Embryonic facial prominence (tissue), 1 donor: Measurements from ENCODE around the gene LIMCH1.
"Not testable (repeated sequence)": the region's sequence is repeated elsewhere in the genome, so short reads cannot be mapped to it uniquely, and the experiment has no call there.

Experiments used
- DNase-seq: peaks from one replicate; pipeline ENCODE4 v3.0.0-alpha.2; 2016; ENCODE audit errors: extremely low spot score

Gene LIMCH1

DNA sequence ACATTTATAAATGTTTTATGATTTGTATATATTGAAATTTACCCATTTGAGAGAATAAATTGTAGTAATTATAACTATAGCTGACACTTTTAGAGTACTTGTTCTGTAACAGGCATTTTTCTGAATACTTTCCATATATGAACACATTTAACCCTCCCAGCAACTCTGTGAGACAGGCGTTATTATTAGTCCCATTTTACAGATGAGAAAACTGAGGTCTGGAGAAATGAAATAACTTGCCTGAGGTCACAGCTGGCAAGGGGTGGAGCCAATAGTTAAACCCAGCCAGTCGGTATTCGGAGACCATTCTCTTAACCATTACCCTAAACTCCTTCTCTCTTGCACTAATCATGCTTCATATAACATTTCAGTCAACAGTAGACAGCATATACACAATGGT is 72.5 kb downstream of the LIMCH1 start:
- DNase-seq, result no peak

DNA sequence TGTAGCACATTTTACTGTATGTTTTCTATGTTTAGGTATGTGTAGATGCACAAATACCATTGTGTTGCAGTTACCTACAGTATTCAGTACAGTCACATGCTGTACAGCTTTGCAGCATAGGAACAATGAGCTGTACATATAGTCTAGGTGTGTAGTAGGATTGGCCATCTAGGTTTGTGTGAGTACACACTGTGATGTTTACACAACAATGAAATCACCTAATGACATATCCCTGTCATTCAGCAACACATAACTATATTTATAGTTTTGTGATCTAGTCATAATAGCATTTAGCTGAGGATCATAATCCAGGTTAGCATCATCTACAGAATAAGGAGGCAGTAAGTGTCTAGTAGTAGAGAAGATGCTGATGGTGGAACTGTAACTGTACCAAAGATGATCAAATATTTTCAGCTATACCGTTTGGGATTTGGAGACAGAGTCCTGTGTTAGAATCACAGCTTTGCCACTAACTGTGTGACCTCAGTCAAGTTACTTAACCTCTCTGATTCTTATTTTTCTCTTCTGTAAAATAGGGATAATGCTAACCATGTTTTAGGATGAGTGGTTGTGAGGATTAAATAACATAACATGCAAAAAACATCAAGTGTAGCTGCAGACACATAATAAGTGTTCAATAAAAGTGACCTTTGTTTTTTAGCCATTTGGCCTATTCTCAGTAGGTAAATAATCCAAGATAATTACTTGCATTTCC is 73.3 kb downstream of the LIMCH1 start:
- DNase-seq, result no peak

DNA sequence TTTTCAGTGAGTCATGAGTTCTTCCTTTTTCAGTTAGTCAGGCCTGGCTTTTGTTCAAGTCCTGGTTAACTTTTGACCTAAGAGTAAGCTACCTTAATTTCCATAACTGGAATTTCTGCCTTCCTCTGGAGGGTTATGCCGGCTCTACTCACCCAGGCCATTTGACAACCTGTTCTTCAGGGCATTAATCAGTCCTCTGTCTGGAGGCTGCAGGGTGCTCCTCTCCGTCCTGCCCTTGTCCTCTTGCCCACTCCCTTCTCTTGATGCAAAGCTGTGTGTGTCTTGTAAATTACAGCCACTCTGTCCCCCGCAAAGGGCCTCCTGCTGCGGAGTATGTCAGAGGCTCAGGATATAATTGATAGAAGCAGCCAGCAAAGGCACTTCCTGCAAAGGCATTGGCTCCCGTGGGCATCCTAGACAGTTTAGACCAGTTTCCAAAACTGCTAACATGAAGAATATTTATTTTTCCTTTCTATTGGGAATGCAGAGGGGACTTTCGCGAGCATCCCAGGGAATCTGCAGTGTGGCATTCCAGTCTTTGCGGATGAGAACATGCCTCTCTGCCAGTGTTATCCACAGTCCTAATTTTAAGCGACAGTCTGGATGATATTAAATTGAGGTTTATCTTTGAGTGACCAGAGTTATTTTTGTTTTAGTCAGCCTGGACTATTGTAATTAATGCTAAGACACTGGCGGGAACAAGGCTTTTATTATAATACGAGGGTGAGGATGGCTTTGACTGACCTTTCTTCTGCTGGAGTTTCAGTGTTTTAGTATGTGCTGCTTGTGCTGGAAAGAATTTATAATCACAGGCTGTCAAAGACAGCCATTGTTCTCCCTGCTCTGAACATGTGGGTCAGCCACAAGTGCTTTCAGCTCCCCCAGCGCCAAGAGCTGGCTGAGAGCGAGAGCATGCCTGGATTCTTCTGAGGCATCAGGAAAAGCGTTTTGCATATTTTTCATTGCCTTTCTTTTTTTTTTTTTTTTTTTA is 74.2 kb downstream of the LIMCH1 start:
- peak; percentile 61 for DNase-seq

GRCh38 chr4:41613386-41613785 is 75.4 kb downstream of the LIMCH1 start:
- no peak for DNase-seq

DNA sequence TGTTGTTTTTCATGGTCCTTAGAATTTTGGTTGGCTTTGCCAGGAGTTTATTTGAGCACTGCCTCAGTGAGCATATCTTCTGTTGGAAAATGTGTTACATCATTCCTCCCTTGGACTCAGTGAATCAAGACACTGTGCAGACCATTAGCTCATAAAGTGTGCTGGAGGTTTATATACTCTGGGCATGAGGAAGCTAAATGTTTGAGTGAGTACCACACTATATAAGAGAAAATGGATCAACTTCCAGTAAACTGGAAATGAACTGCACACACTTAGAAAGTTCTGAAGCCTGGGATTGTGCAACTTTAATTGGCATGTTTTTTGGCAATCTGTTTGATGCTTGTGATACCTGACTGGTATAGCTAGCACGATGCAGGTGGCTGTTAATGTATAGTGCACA is 75.9 kb downstream of the LIMCH1 start:
- DNase-seq, result no peak

GRCh38 chr4:41614519-41614918 is 76.6 kb downstream of the LIMCH1 start:
- no peak for DNase-seq

DNA sequence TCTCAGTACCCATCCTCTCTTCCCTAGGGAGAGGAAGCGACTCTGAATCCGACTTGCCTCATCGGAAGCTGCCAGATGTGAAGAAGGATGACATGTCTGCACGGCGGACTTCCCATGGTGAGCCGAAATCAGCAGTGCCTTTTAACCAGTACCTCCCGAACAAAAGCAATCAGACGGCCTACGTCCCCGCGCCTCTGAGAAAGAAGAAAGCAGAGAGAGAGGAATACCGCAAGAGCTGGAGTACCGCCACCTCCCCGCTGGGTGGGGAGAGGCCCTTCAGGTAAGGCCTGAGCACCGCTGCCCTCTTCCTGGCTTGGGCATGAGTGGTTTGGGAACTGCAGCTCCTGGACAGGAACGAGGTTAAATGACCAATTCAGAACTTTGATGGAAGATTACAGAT is 81.2 kb downstream of the LIMCH1 start:
- DNase-seq, result no peak

DNA sequence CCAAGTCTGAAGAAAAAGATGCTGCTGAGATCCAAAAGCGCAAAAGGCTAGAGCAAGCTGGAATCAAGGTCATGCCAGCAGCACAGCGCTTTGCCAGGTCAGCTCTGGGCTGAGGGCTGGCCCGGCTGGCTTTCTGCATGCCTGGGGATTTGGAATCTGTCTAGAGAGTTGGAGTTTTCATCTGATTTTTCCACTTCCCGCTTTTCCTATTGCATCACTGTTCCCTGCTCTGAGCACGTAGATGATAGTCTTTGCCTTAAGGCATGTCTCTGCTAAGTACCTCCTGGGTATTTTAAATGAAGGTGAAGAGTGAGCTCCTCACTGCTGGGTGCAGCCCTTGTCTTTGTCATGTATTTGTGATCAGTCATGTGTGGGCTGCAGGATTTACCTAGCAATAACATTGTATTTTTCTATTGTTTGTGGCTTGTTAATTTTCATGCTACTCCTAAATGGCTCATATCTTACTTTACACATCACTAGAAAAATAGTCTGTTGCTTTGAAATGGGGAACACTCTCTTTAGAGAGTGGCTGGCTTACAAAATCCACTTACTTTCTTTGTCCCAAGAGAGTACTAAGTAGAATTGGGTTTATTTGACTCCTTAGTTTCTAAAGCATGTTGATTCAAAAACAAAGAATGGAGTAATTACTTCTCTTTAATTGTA is 82.8 kb downstream of the LIMCH1 start:
- DNase-seq, result no peak

DNA sequence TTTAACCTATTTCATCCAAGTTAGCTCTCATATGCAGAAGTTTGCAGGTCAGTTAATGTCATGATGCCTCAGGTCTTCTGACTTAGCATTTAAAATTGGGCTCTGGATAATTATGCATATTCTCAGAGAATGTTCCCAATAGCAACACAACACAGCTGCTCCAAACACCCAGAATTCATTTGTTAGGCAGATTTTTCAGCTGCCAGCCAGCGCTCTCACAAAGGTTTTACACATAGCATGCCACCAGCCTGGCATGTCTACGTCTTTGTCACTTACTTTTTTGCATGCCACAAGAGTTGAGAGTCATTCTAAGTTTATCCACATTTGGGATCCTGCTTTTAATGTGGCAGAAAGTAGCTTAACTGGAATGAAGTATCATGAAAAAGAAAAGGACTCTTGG is 84.8 kb downstream of the LIMCH1 start:
- no peak for DNase-seq

- no peak for DNase-seq
These were observed 86.8 kb downstream of the LIMCH1 start for GRCh38 chr4:41624765-41625164.

DNA sequence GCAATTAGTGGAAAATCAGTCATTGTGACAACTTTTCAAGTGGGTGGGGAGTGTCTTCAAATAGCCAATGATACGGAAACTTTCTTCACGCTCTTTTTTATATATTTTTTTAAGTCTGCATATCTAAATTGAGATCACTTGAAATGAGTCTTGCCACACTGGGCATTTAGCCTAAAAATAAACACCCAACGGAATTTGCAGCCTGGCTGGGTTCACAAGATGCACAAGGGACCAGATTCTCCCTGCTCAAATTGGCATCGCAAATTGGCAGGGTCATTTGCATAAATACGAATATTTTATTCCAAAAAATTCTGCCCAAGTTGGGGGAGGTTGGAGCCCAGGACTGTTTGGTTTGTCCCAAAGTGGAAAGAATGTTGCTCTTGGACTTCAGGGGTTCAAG is 87.6 kb downstream of the LIMCH1 start:
- DNase-seq, result no peak

DNA sequence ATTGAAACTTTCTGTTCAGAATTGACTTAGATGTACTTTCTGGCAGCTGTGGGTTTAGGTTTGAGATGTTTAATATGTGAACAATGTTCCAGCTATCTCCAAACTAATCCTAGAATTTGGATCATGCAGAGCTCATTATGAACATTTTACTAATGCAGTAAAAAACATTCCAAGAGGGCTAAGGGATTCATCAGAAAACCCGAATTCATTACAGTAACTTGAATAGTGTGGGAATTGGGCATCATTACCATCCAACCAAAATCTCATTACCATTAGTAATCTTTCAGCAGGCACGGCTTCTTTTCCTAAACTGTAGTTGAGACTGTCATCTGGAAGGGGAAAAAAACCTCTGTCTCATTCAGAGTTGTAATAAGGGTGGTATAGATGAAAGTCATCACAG is 91.0 kb downstream of the LIMCH1 start:
- no peak for DNase-seq

- DNase-seq, result no peak
These were observed 93.6 kb downstream of the LIMCH1 start for GRCh38 chr4:41631523-41631922.

- no peak for DNase-seq
These were observed 94.6 kb downstream of the LIMCH1 start for GRCh38 chr4:41632481-41633073.

DNA sequence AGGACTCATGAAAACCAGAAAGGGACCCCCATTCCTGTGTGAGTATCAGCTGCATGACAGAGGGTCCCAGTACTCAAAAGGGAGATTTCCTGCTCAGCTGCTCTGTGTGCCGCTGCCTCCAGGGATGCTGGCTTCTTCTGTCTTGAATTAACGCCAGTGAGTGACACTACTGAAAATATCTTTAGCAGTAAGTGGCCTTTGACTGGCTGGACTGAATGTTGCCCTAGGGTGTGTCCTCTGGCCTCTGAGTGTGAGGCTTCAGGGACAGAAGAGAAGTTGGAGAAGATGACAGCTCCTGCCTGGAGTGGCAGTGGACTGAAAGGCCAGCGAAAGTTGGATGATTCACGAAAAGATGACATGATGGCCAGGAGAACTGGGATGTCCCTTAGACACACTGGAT is 95.4 kb downstream of the LIMCH1 start:
- DNase-seq, result no peak

DNA sequence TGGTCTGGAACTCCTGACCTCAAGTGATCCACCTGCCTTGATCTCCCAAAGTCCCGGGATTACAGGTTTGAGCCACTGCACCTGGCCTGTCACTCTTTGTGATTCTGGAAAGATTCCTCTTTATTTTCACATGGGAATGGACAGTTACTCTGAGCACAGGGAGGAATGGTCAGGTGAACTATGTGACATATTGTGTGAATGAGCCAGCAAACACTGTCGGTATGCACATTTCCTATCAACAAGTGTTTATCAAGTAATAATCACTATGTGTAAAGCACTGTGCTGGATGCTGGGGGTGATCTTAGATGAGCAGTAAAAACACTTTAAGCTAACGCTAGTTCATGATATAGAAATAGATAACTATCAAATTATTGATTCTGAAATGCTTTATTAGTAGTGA is 97.5 kb downstream of the LIMCH1 start:
- DNase-seq, result no peak

GRCh38 chr4:41638203-41638602 is 100.2 kb downstream of the LIMCH1 start:
- peak; percentile 29 for DNase-seq

DNA sequence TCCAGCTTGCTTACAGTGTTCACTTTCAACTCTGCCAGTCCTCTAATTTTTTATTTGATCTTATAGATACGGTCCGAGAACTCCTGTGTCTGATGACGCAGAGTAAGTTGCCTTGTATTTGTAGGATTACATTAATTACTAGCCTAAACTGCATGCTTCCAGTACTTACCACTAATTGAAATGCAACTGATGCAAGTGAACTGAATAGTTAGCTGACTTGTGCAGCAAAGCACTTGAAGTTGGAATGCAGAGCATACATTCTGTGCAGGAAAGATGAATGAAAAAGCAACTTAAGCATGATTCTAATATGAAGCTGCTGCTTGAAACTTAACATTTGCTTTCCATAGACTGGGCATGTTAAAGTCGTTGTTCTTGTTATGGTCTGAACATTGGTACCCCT is 100.9 kb downstream of the LIMCH1 start:
- DNase-seq, result no peak

DNA sequence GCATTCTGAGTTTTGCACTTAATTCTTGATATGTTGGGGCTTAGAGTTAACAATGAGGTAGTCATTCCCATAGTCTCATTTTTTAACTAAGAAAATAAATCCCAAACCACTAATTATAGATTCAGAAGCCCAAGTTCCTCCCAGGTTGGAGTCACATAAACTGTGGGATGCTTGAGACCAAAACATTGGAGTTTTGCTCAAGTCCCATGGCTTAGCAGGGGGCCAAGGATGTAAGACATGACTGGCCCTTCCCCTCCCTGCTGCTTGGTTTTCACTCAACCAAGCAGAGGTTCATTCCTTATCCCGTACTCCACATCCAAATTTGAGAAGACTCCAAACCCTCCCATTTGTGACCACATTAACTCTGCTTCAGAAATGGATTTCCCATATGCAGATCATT is 101.3 kb downstream of the LIMCH1 start:
- no peak for DNase-seq

- no peak for DNase-seq
These were observed 102.9 kb downstream of the LIMCH1 start for GRCh38 chr4:41640906-41641305.

GRCh38 chr4:41642746-41643145 is 104.8 kb downstream of the LIMCH1 start:
- not testable (repeated sequence) for DNase-seq

GRCh38 chr4:41643331-41643730 is 105.4 kb downstream of the LIMCH1 start:
- no peak for DNase-seq
